K562 (cell line): ENCODE measurements around the gene TMEM89. TPM values are rescaled to one million over a fixed set of nuclear protein-coding genes. Genes with fewer than 3 reads are reported as not detected.

ENCODE experiments used
- CBFA2T2 ChIP-seq: fragments of 450-650 bp; conservative IDR thresholded peaks from 2 replicates; pipeline ENCODE4 v1.6.1; 2017; ENCODE audit warnings: mild to moderate bottlenecking
- CBX1 ChIP-seq: sonication (generic); IDR thresholded peaks from 2 replicates; pipeline ENCODE4 v1.6.1; 2016; ENCODE audit warnings: antibody characterized with exemption, low read depth, mild to moderate bottlenecking
- FIP1L1 ChIP-seq: fragments of 200-400 bp; formaldehyde crosslinking; IDR thresholded peaks from 2 replicates; pipeline ENCODE4 v1.6.1; 2018; ENCODE audit warnings: mild to moderate bottlenecking, low read depth, low read length; ENCODE audit not compliant: poor library complexity, severe bottlenecking
- GATA2 ChIP-seq: sonication (generic); formaldehyde crosslinking; IDR thresholded peaks from 2 replicates; pipeline ENCODE4 v1.4.0; 2020; ENCODE audit warnings: mild to moderate bottlenecking, missing genetic modification reagents
- HDAC1 ChIP-seq, 2 experiments: fragments of 450-650 bp; IDR thresholded peaks; 2 replicates each; pipeline ENCODE4 v1.6.1; 2016 to 2017; ENCODE audit warnings: inconsistent platforms in 1 of 2, mild to moderate bottlenecking in 1 of 2, moderate library complexity in 1 of 2
- KDM4B ChIP-seq, 2 experiments: fragments of 450-650 bp in 1 of 2; sonication (generic) in 1 of 2; IDR thresholded peaks; 2 replicates each; pipeline ENCODE4 v1.6.1; 2016 to 2017; ENCODE audit warnings: borderline replicate concordance in 2 of 2, antibody characterized with exemption in 1 of 2, low read depth in 1 of 2, mild to moderate bottlenecking in 1 of 2
- MTF1 ChIP-seq: fragments of 250-450 bp; sonication (Bioruptor Pico); IDR thresholded peaks from 2 replicates; pipeline ENCODE4 v1.9.0; 2021; ENCODE audit warnings: moderate library complexity, mild to moderate bottlenecking, inconsistent platforms, borderline replicate concordance
- SNIP1 ChIP-seq: fragments of 450-650 bp; IDR thresholded peaks from 2 replicates; pipeline ENCODE4 v1.7.1; 2017; ENCODE audit warnings: low read depth, mild to moderate bottlenecking
- TAL1 ChIP-seq: fragments of 450-650 bp; IDR thresholded peaks from 2 replicates; pipeline ENCODE4 v1.6.1; 2016; ENCODE audit warnings: mild to moderate bottlenecking
- ZNF224 ChIP-seq: sonication (generic); formaldehyde crosslinking; IDR thresholded peaks from 2 replicates; pipeline ENCODE4 v1.8.0; 2022; ENCODE audit warnings: mild to moderate bottlenecking, missing genetic modification reagents
- ZNF584 ChIP-seq: fragments of 200-800 bp; sonication (Bioruptor generic); IDR thresholded peaks from 2 replicates; pipeline ENCODE4 v1.6.1; 2016; ENCODE audit warnings: low read depth, mild to moderate bottlenecking, missing genetic modification characterization, missing compliant biosample characterization
- ZNF696 ChIP-seq: fragments of 250-450 bp; sonication (Bioruptor Pico); conservative IDR thresholded peaks from 2 replicates; pipeline ENCODE4 v1.4.0; 2020; ENCODE audit warnings: mild to moderate bottlenecking, moderate library complexity
- polyA plus RNA-seq, 8 experiments: library from polyadenylated mRNA; depleted of rRNA in 4 of 8; stranded (reverse) in 5 of 8; unstranded in 3 of 8; fragments of >200 nt; fragmentation: Nextera tagmentation in 2 of 8; fragmentation: Illumina TruSeq in 1 of 8; extraction: Ambion mirVana in 2 of 8; extraction: Trizol in 1 of 8; gene quantifications; 2 replicates each; pipeline versions ENCODE4 v1.2.1 to v1.2.3, GENCODE V29; 2011 to 2014; ENCODE audit warnings: inconsistent platforms in 1 of 8, missing spikeins in 1 of 8
- total RNA-seq, 7 experiments: library from RNA; depleted of rRNA in 6 of 7; stranded (reverse); fragments of >200 nt in 6 of 7; fragmentation: Illumina TruSeq in 2 of 7; extraction: Trizol in 2 of 7; gene quantifications; 2 replicates each; pipeline versions ENCODE4 v1.2.1 to v1.2.3, GENCODE V29; 2011 to 2021; ENCODE audit warnings: low replicate concordance in 1 of 7
- TF ChIP-seq, protein P1 (sequence below): fragments of 200-400 bp; formaldehyde crosslinking; IDR thresholded peaks from 2 replicates; pipeline ENCODE4 v1.6.1; 2017; ENCODE audit warnings: mild to moderate bottlenecking, low read depth, low read length, moderate library complexity
- TF ChIP-seq, protein P2 (sequence below): fragments of 450-650 bp; IDR thresholded peaks from 2 replicates; pipeline ENCODE4 v1.6.1; 2014; ENCODE audit warnings: low read depth, mild to moderate bottlenecking, moderate library complexity, borderline replicate concordance
- TF ChIP-seq, protein P3 (sequence below), 2 experiments: fragments of 450-650 bp; IDR thresholded peaks; 2 replicates each; pipeline ENCODE4 v1.6.1; 2016
- TF ChIP-seq, protein P4 (sequence below): fragments of 250-450 bp; sonication (Bioruptor Pico); IDR thresholded peaks from 2 replicates; pipeline ENCODE4 v1.4.0; 2020

Gene TMEM89
- total and polyA plus RNA-seq, 9 of the 15 experiments (the other 6 are each of a cell fraction or from before 2014, with no cell fraction given): not detected

DNA sequence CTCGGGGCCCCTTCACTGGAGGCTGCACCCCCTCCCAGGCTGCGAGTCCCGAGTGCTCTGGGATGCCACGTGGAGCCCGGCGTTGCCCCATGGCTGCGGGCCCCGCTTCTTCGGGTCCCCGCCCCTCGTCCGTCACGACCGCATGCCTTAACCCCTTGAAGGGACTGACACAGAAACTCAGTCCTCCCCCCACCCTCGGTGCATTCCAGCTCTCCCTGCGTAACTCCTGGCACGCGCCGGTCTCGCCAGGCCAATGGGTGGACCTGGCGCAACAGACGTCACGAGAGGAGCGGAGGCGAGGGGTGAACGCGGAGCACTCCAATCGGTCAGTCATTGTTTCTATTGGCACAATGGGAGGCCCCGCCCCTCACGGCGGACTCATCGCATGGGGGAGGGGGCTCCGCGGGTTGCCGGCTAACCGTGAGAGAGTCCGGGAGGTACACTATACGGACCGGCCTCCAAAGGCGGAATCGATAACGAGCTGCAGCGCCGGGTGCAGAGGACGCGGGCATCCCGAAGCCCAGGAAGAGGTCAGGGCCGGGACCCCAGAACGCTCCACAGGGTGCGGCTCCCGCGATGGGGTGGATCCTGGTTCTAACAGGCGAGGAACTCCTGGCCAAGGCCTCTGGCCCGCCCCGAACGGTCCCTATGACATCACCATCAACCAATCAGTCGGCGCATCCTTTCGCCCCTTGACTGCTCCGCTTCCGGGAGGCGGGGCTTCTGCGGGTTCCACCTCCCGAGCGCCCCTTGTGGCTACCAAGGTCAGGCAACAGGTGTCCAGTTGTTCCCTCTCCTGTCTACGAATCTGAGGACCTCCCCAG lies 42.1 kb upstream of the TMEM89 start (continued):
- TF ChIP-seq, protein P1, sequence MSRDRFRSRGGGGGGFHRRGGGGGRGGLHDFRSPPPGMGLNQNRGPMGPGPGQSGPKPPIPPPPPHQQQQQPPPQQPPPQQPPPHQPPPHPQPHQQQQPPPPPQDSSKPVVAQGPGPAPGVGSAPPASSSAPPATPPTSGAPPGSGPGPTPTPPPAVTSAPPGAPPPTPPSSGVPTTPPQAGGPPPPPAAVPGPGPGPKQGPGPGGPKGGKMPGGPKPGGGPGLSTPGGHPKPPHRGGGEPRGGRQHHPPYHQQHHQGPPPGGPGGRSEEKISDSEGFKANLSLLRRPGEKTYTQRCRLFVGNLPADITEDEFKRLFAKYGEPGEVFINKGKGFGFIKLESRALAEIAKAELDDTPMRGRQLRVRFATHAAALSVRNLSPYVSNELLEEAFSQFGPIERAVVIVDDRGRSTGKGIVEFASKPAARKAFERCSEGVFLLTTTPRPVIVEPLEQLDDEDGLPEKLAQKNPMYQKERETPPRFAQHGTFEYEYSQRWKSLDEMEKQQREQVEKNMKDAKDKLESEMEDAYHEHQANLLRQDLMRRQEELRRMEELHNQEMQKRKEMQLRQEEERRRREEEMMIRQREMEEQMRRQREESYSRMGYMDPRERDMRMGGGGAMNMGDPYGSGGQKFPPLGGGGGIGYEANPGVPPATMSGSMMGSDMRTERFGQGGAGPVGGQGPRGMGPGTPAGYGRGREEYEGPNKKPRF: no peak
- TF ChIP-seq, protein P2, sequence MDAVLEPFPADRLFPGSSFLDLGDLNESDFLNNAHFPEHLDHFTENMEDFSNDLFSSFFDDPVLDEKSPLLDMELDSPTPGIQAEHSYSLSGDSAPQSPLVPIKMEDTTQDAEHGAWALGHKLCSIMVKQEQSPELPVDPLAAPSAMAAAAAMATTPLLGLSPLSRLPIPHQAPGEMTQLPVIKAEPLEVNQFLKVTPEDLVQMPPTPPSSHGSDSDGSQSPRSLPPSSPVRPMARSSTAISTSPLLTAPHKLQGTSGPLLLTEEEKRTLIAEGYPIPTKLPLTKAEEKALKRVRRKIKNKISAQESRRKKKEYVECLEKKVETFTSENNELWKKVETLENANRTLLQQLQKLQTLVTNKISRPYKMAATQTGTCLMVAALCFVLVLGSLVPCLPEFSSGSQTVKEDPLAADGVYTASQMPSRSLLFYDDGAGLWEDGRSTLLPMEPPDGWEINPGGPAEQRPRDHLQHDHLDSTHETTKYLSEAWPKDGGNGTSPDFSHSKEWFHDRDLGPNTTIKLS: peak; percentile 73; the same call in 1 of the 2 replicates
- TF ChIP-seq, protein P3, sequence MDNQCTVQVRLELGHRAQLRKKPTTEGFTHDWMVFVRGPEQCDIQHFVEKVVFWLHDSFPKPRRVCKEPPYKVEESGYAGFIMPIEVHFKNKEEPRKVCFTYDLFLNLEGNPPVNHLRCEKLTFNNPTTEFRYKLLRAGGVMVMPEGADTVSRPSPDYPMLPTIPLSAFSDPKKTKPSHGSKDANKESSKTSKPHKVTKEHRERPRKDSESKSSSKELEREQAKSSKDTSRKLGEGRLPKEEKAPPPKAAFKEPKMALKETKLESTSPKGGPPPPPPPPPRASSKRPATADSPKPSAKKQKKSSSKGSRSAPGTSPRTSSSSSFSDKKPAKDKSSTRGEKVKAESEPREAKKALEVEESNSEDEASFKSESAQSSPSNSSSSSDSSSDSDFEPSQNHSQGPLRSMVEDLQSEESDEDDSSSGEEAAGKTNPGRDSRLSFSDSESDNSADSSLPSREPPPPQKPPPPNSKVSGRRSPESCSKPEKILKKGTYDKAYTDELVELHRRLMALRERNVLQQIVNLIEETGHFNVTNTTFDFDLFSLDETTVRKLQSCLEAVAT (IDR thresholded peaks at IDR 0.05): no peak
- TF ChIP-seq CBX1 (no peak), GATA2 (CRISPR knock-in tag) (no peak), SNIP1 (peak; percentile 41; the same call in 1 of the 2 replicates), TAL1 (no peak), HDAC1 (IDR thresholded peaks at IDR 0.05) (peak in 1 of 2 experiments; percentile 70; a peak in 1 of 4 replicates), ZNF584 (CRISPR knock-in tag) (0 out of 2 replicates have a peak, but pooled peaks have one; percentile 41), CBFA2T2 (no peak), ZNF224 (CRISPR knock-in tag) (no peak; the same call in 1 of the 2 replicates), MTF1 (CRISPR knock-in tag) (no peak), FIP1L1 (no peak), ZNF696 (no peak), KDM4B (IDR thresholded peaks at IDR 0.05; ENCODE audit: borderline replicate concordance in 2 of 2, low read depth in 1 of 2) (no peak)
- TF ChIP-seq, protein P4, sequence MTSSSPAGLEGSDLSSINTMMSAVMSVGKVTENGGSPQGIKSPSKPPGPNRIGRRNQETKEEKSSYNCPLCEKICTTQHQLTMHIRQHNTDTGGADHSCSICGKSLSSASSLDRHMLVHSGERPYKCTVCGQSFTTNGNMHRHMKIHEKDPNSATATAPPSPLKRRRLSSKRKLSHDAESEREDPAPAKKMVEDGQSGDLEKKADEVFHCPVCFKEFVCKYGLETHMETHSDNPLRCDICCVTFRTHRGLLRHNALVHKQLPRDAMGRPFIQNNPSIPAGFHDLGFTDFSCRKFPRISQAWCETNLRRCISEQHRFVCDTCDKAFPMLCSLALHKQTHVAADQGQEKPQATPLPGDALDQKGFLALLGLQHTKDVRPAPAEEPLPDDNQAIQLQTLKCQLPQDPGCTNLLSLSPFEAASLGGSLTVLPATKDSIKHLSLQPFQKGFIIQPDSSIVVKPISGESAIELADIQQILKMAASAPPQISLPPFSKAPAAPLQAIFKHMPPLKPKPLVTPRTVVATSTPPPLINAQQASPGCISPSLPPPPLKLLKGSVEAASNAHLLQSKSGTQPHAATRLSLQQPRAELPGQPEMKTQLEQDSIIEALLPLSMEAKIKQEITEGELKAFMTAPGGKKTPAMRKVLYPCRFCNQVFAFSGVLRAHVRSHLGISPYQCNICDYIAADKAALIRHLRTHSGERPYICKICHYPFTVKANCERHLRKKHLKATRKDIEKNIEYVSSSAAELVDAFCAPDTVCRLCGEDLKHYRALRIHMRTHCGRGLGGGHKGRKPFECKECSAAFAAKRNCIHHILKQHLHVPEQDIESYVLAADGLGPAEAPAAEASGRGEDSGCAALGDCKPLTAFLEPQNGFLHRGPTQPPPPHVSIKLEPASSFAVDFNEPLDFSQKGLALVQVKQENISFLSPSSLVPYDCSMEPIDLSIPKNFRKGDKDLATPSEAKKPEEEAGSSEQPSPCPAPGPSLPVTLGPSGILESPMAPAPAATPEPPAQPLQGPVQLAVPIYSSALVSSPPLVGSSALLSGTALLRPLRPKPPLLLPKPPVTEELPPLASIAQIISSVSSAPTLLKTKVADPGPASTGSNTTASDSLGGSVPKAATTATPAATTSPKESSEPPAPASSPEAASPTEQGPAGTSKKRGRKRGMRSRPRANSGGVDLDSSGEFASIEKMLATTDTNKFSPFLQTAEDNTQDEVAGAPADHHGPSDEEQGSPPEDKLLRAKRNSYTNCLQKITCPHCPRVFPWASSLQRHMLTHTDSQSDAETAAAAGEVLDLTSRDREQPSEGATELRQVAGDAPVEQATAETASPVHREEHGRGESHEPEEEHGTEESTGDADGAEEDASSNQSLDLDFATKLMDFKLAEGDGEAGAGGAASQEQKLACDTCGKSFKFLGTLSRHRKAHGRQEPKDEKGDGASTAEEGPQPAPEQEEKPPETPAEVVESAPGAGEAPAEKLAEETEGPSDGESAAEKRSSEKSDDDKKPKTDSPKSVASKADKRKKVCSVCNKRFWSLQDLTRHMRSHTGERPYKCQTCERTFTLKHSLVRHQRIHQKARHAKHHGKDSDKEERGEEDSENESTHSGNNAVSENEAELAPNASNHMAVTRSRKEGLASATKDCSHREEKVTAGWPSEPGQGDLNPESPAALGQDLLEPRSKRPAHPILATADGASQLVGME (CRISPR knock-in tag): no peak
